Psoas muscle (tissue), 8 donors: Measurements from ENCODE around the gene C1QTNF8. TPM values are rescaled to one million over a fixed set of nuclear protein-coding genes. Genes with fewer than 3 reads are reported as not detected.

ENCODE experiments used
- ATAC-seq, 4 donors: fragments of 200-7000 bp; cut with Tn5 transposase; one replicate each; pipeline ENCODE4 v1.9.1; 2020; ENCODE audit warnings: moderate library complexity in 3 of 4, mild to moderate bottlenecking in 2 of 4
- DNase-seq, 2 donors: peaks; one replicate each; pipeline ENCODE4 v3.0.0-alpha.2; 2020
- H3K27ac ChIP-seq: fragments of 200-600 bp; one replicate; pipeline ENCODE4 v1.8.0; 2022
- H3K27me3 ChIP-seq, 3 donors: fragments of 200-600 bp in 1 of 3; one replicate each; pipeline versions ENCODE4 v1.6.1 to v1.8.0; 2013 to 2022; ENCODE audit warnings: low read length in 2 of 3, mild to moderate bottlenecking in 2 of 3, moderate library complexity in 1 of 3; ENCODE audit not compliant: insufficient read depth in 3 of 3
- H3K36me3 ChIP-seq, 2 donors: fragments of 200-600 bp in 1 of 2; one replicate each; pipeline versions ENCODE4 v1.6.1 to v1.8.0; 2013 to 2022; ENCODE audit warnings: low read depth in 1 of 2, mild to moderate bottlenecking in 1 of 2, moderate library complexity in 1 of 2; ENCODE audit not compliant: insufficient read depth in 1 of 2
- H3K4me1 ChIP-seq: fragments of 200-600 bp; one replicate; pipeline ENCODE4 v1.8.0; 2022
- H3K4me3 ChIP-seq: fragments of 200-600 bp; one replicate; pipeline ENCODE4 v1.8.0; 2022; ENCODE audit warnings: mild to moderate bottlenecking
- H3K9me3 ChIP-seq: fragments of 200-600 bp; one replicate; pipeline ENCODE4 v1.8.0; 2022
- CTCF ChIP-seq: fragments of 200-600 bp; IDR thresholded peaks from one replicate; pipeline ENCODE4 v1.8.0; 2022; ENCODE audit warnings: antibody characterized with exemption
- WGBS, 3 donors: extraction: QIAGEN DNeasy Blood & Tissue Kit; methylation state at CpG; one replicate each; pipeline versions ENCODE4 v1.1.6 to v1.1.7; 2013; 5-methylcytosine and 5-hydroxymethylcytosine counted together
- intact Hi-C, 2 donors: fragments of 100-400 bp; cut with DNase I; formaldehyde crosslinking; loops; one replicate each; pipeline versions ENCODE4 v1.11.0 to v1.14.2; 2022
- polyA plus RNA-seq, 3 donors: library from polyadenylated mRNA; stranded (reverse); fragments of 200-250 nt; gene quantifications; one replicate each; pipeline ENCODE4 v1.2.3, GENCODE V29; 2013
- total RNA-seq, 4 donors: library from RNA; stranded (reverse); fragmentation: NEBNext Ultra II Directional in 2 of 4; extraction: Animal tissue kit (Norgen Biotek cat#: 25700) in 2 of 4; gene quantifications; one replicate each; pipeline versions ENCODE4 v1.2.1 to v1.2.4, GENCODE V29; 2021 to 2023
- donor health status: healthy with polysubstance abuse.
- donor health status: DM: no; HTN: no; CAD: no; lungs with moderate emphysema.
- donor health status: Bipolar disorder and iron deficiency.
- donor health status: healthy.
- donor health status: DM: yes; HTN: yes; CAD: no.
- donor health status: DM: no; HTN: no; CAD: no.
- donor health status: DM: no; HTN: no; CAD: no.
- donor health status: DM: yes; HTN: yes; CAD: no.

Gene C1QTNF8
- total and polyA plus RNA-seq, 7 donors, result not detected

DNA sequence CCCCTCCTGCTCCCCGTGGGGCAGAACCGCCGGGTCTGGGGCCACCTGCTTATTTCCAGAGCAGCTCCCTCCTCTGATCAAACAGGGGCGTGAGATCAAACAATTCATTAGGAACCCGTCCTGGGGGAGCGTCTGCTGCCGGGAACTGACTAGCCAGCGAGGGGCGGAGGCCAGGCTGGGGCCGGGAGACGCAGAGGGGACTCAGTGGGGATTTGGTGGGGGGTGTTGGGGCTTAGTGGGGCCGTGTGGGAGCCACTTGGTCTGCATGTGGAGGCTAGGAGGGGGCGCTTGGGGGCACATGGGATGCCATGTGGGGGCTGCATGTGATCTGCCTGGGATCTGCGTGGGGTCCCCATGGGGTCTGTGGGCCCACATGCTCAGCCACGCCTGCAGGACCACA, 36.4 kb upstream of the C1QTNF8 start:
- no peak overlapping the region for H3K27ac ChIP-seq
- no peaks in the 10 kb centered on the region for H3K36me3 ChIP-seq
- intact Hi-C loops, result no loop called here
- peaks cover 0 to 43% (median 14%) of the 10 kb centered on the region in 3 donors for H3K27me3 ChIP-seq
- 48 to 64% (median 53%) methylated on average over 15 of the region's 15 CpGs for WGBS, 3 donors
- no peak overlapping the region for H3K4me3 ChIP-seq
- no peaks in the 10 kb centered on the region for H3K4me1 ChIP-seq
- no peaks in the 10 kb centered on the region for H3K9me3 ChIP-seq
- no peak for TF ChIP-seq CTCF
- DNase-seq (no peak), ATAC-seq (no peak)

DNA sequence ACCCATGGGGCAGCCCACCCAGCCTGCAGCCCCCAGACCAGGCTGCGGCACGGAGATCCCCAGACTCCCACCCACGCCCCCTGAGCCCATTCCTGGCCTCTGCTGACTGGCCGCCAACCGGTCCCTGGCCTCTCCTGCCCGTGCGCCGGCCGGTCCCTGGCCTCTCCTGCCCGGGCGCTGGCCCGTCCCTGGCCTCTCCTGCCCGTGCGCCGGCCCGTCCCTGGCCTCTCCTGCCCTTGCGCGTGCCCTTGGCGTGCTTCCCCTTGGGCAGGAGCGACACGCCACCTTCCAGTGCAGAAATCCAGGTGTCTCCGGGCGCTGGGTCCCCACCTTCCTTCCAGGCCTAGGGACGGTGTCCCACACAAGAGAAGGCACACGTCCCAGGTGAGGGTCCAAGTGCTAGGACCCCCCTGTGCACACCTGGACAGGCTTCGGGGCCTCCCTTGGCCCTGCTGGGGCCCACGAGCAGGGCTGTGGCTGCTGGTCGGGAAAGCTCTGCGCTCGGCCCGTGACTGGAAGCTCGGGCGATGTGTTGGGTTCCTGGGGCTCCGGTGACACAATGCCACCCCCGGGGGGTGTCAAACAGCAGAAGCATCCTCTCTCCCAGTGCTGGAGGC, 35.4 kb upstream of the C1QTNF8 start:
- H3K4me1 ChIP-seq, result no peaks in the 10 kb centered on the region
- no peak overlapping the region for H3K4me3 ChIP-seq
- TF ChIP-seq CTCF, result no peak
- 87 to 89% (median 89%) methylated on average over 31 to 35 of the region's 35 CpGs for WGBS, 3 donors
- no peak for ATAC-seq
- peaks cover 0 to 42% (median 17%) of the 10 kb centered on the region in 3 donors for H3K27me3 ChIP-seq
- intact Hi-C loops, result no loop called here
- DNase-seq, result no peak
- H3K9me3 ChIP-seq, result no peaks in the 10 kb centered on the region
- no peak overlapping the region for H3K27ac ChIP-seq
- H3K36me3 ChIP-seq, result no peaks in the 10 kb centered on the region

- ATAC-seq (no peak), DNase-seq (no peak)
- Histone ChIP-seq H3K9me3 (no peaks in the 10 kb centered on the region), H3K4me1 (no peaks in the 10 kb centered on the region), H3K4me3 (no peak overlapping the region), H3K27ac (no peak overlapping the region), H3K36me3 (no peaks in the 10 kb centered on the region), H3K27me3 (peaks cover 0 to 42% (median 17%) of the 10 kb centered on the region in 3 donors)
- 79 to 91% (median 81%) methylated on average over 7 to 8 of the region's 8 CpGs for WGBS, 3 donors
- intact Hi-C loops, result no loop called here
- no peak for TF ChIP-seq CTCF
Measured at GRCh38 chr16:1130382-1130781, 34.3 kb upstream of the C1QTNF8 start.

DNA sequence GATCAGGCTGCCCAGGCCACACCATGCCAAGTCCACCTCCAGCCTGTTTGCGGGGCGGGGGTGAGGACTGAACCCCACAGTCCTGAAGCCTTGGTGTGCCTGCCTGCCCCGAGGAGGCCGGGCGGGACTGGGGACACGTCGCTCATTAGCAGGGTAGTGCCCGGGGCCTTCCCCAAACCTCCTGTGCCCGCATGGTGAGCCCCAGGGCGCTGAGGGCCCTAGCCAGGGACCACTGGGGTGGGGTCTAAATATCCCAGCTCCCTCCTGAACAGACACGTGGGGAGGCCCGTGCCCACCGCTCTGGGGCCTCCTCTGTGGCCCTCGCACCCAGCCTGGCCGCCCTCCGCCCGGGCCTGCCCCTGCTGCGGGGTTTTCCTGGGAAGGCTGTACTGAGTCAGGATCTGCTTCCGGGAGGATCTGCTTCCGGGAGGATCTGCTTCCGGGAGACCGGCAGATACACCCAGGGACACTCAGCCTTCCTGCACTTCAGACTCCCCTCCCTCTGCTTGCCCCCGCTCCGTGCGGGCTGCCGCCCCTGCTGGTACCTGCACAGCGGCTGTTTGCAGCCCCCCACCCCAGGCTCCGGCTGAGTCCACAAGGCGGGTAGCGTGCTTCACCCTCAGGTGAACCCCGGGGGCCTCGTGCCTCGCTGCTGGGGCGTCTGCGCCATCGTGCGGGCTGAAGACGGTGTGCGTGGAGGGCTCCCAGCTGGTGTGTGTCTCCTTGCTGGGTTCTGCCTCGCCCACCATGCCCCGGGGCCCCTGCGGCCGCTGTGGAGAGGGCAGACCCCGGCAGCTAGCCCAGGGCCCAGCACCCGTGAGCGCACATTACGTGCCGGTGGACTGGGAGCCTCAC, 33.3 kb upstream of the C1QTNF8 start:
- H3K27me3 ChIP-seq, result peaks cover 0 to 40% (median 14%) of the 10 kb centered on the region in 3 donors
- H3K4me3 ChIP-seq, result no peak overlapping the region
- H3K27ac ChIP-seq, result no peak overlapping the region
- intact Hi-C loops, result no loop called here
- TF ChIP-seq CTCF, result no peak
- WGBS, 3 donors, result 87 to 91% (median 89%) methylated on average over 47 to 48 of the region's 48 CpGs
- ATAC-seq (no peak), DNase-seq (no peak)
- no peaks in the 10 kb centered on the region for H3K36me3 ChIP-seq
- H3K9me3 ChIP-seq, result no peaks in the 10 kb centered on the region
- H3K4me1 ChIP-seq, result no peaks in the 10 kb centered on the region
